Fibroblast of lung (primary cell): ENCODE measurements around the gene TBC1D17. TPM values are rescaled to one million over a fixed set of nuclear protein-coding genes. Genes with fewer than 3 reads are reported as not detected.

Source experiments
- DNase-seq, 2 donors: peaks; one replicate each; pipeline versions ENCODE4 v3.0.0 to v3.0.0-alpha.2; 2010; ENCODE audit warnings: low read depth in 2 of 2
- H2AFZ ChIP-seq: 2 replicates; pipeline ENCODE4 v1.5.1; 2012; ENCODE audit warnings: low read length, control low read depth, inconsistent platforms
- H3K27ac ChIP-seq: 2 replicates; pipeline ENCODE4 v1.5.1; 2011; ENCODE audit warnings: low read length, control low read depth; ENCODE audit not compliant: insufficient read depth
- H3K27me3 ChIP-seq: 2 replicates; pipeline ENCODE4 v1.5.1; 2011; ENCODE audit warnings: mild to moderate bottlenecking, low read length; ENCODE audit not compliant: control insufficient read depth, insufficient read depth
- H3K36me3 ChIP-seq: 2 replicates; pipeline ENCODE4 v1.5.1; 2011; ENCODE audit warnings: low read length; ENCODE audit not compliant: control insufficient read depth, insufficient read depth
- H3K4me1 ChIP-seq: 2 replicates; pipeline ENCODE4 v1.5.1; 2011; ENCODE audit warnings: low read length; ENCODE audit not compliant: control insufficient read depth, insufficient read depth; ENCODE audit errors: extremely low read depth
- H3K4me2 ChIP-seq: 2 replicates; pipeline ENCODE4 v1.5.1; 2011; ENCODE audit warnings: low read length, control low read depth; ENCODE audit not compliant: insufficient read depth; ENCODE audit errors: extremely low read depth
- H3K4me3 ChIP-seq, 4 experiments: fragments of 200-600 bp in 1 of 4; sonication (generic) in 1 of 4; replicated peaks in 1 of 4; 2 replicates each; pipeline ENCODE4 v1.5.1; 2011 to 2016; ENCODE audit warnings: low read length in 4 of 4, low read depth in 3 of 4, mild to moderate bottlenecking in 3 of 4, control low read depth in 2 of 4, inconsistent platforms in 1 of 4, mixed read lengths in 1 of 4; ENCODE audit not compliant: insufficient read depth in 1 of 4; ENCODE audit errors: control extremely low read depth in 1 of 4
- H3K79me2 ChIP-seq: 2 replicates; pipeline ENCODE4 v1.5.1; 2012; ENCODE audit warnings: mild to moderate bottlenecking, low read length, inconsistent platforms; ENCODE audit not compliant: control insufficient read depth, insufficient read depth
- H3K9ac ChIP-seq: 2 replicates; pipeline ENCODE4 v1.5.1; 2011; ENCODE audit warnings: mild to moderate bottlenecking, low read length, control low read depth; ENCODE audit not compliant: insufficient read depth
- H3K9me3 ChIP-seq: 2 replicates; pipeline ENCODE4 v1.5.1; 2012; ENCODE audit warnings: low read depth, low read length; ENCODE audit not compliant: control insufficient read depth, insufficient read depth
- H4K20me1 ChIP-seq: 2 replicates; pipeline ENCODE4 v1.5.1; 2011; ENCODE audit warnings: low read length; ENCODE audit not compliant: control insufficient read depth, insufficient read depth; ENCODE audit errors: extremely low read depth
- EZH2 ChIP-seq: IDR thresholded peaks from 2 replicates; pipeline ENCODE4 v1.5.1; 2012; ENCODE audit warnings: low read length, control low read depth, mild to moderate bottlenecking; ENCODE audit errors: missing control alignments
- polyA plus RNA-seq, 2 donors: library from polyadenylated mRNA; depleted of rRNA in 1 of 2; stranded (reverse) in 1 of 2; unstranded in 1 of 2; fragments of >200 nt; gene quantifications; 2 replicates each; pipeline ENCODE4 v1.2.1, GENCODE V29; 2011 to 2012; ENCODE audit warnings: missing spikeins in 1 of 2
- total RNA-seq: library from RNA; depleted of rRNA; stranded (reverse); fragments of >200 nt; gene quantifications from 2 replicates; pipeline ENCODE4 v1.2.1, GENCODE V29; 2014
- TF ChIP-seq, protein P1 (sequence below), 2 donors: IDR thresholded peaks in 1 of 2; conservative IDR thresholded peaks in 1 of 2; 1 replicate in 1 of 2; 2 replicates in 1 of 2; pipeline ENCODE4 v1.5.1; 2011 to 2012; ENCODE audit warnings: low read length in 2 of 2, control low read depth in 1 of 2, inconsistent platforms in 1 of 2, low read depth in 1 of 2, mild to moderate bottlenecking in 1 of 2

Gene TBC1D17
- total and polyA plus RNA-seq, 2 donors (not counting 1 experiment from before 2014, with no cell fraction given) = 19.5 to 32.5 TPM

DNA sequence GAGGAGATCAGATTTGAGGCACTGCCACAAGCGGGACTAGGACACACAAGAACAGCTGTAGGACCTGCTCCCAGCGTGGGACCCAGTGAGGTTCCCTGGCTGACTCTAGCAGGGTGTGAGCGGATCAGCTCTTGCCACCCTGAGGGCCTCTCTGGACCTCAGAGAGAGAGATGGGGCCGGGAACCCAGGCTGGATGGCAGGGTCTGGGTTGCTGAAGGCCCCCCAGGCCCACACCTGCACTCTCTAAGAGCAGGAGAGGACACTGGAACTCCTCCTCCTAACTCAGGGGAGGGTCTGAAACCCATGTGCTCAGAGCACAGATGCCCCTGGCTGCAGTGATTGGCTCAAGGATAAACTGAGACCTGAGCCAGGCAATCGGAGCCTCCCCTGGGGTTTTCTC lies 32.7 kb downstream of the TBC1D17 start:
- Histone ChIP-seq H3K9me3 (no peaks in the 10 kb centered on the region), H3K4me2 (no peak overlapping the region), H3K4me1 (no peaks in the 10 kb centered on the region), H3K27ac (no peak overlapping the region), H3K27me3 (no peaks in the 10 kb centered on the region), H3K4me3 (no peak overlapping the region), H3K36me3 (peaks cover 25% of the 10 kb centered on the region), H4K20me1 (no peaks in the 10 kb centered on the region), H2AFZ (no peak overlapping the region), H3K79me2 (peaks cover 7% of the 10 kb centered on the region), H3K9ac (no peak overlapping the region)
- DNase-seq = no peak
- no peak for TF ChIP-seq EZH2
- TF ChIP-seq, protein P1, sequence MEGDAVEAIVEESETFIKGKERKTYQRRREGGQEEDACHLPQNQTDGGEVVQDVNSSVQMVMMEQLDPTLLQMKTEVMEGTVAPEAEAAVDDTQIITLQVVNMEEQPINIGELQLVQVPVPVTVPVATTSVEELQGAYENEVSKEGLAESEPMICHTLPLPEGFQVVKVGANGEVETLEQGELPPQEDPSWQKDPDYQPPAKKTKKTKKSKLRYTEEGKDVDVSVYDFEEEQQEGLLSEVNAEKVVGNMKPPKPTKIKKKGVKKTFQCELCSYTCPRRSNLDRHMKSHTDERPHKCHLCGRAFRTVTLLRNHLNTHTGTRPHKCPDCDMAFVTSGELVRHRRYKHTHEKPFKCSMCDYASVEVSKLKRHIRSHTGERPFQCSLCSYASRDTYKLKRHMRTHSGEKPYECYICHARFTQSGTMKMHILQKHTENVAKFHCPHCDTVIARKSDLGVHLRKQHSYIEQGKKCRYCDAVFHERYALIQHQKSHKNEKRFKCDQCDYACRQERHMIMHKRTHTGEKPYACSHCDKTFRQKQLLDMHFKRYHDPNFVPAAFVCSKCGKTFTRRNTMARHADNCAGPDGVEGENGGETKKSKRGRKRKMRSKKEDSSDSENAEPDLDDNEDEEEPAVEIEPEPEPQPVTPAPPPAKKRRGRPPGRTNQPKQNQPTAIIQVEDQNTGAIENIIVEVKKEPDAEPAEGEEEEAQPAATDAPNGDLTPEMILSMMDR (conservative IDR thresholded peaks at IDR 0.05 in 1 of 2, IDR thresholded peaks at IDR 0.05 in 1 of 2; ENCODE audit: low read depth in 1 of 2, low read length in 2 of 2) = no peak

DNA sequence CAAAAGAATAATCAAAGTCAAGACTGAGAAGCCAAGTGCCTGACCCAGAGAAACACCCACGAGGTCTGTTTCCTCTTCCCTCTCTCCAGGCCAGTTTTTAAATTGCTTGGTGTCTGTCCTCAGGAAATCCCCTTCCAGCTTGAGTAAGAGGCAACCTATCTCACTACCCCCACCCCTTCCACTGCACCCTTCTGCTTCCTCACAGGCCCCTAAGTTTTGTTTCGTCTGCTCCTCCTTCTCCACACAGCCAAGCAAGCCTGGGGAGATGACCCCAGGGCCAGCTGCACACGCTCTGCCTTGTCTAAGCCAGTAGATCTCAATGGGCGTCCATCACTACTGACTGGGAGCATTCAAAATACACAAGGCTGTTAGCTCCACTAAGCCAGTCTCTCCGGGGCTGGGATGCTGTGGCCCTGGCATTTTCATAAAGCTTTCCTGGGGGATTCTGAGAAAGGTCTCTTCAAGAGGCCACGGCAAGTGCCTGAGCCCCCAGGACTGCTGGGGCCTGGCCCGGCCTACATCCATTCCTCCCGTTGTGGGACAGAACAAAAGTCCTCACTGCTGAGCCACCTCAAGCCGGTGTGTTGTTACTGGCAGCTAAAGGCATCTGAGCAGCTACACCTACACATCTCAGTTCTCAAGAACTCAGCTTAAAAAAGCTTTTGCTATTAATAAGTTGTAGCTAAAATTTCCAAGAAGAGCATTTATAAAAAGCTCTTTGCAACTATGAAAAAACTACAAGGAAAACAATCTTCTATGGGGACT lies 34.1 kb downstream of the TBC1D17 start:
- Histone ChIP-seq H2AFZ (no peak overlapping the region), H3K9ac (no peak overlapping the region), H4K20me1 (no peaks in the 10 kb centered on the region), H3K9me3 (no peaks in the 10 kb centered on the region), H3K4me2 (no peak overlapping the region), H3K79me2 (peaks cover 14% of the 10 kb centered on the region), H3K27me3 (no peaks in the 10 kb centered on the region), H3K36me3 (peaks cover 27% of the 10 kb centered on the region), H3K4me1 (no peaks in the 10 kb centered on the region), H3K27ac (no peak overlapping the region), H3K4me3 (no peak overlapping the region)
- DNase-seq = no peak
- no peak for TF ChIP-seq EZH2
- TF ChIP-seq, protein P1 (conservative IDR thresholded peaks at IDR 0.05 in 1 of 2, IDR thresholded peaks at IDR 0.05 in 1 of 2; ENCODE audit: low read depth in 1 of 2, low read length in 2 of 2) = no peak

DNA sequence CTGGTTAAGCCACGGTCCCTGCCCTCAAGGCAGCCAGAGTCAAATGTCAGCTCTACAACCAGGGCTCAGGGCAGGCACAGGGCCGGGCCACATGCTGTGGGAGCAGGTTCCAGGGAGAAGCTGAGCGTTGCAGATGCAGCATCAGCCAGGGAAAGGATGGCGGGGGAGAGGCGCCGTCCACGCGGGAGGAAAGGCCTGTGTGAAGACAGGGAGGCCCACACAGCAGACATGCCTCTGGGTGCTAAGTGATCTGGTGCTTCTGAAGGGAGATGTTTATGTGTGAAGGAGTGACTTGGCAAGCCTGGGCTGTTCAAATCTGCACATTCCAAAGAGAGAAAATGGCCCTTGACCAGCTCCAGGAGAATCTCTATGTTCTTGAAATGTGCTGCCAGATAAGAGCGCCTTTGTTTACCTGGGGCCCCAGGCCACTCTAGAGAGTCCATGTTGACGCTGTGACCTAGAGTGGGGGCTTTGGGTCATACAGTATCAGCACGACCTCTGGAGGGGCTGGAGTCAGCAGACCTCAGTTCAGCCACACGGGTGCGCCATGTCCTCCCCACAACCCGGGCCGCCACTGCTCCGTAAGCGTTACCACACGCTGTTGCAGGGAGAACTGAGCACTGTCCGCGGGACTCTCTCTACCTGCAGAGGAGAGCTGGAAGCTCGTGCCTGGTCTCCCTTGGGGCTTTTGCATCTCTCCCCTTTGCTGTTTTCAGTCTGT lies 35.6 kb downstream of the TBC1D17 start:
- Histone ChIP-seq H3K9ac (no peak overlapping the region), H2AFZ (no peak overlapping the region), H3K79me2 (peaks cover 26% of the 10 kb centered on the region), H3K4me1 (no peaks in the 10 kb centered on the region), H3K27me3 (no peaks in the 10 kb centered on the region), H3K27ac (no peak overlapping the region), H3K4me3 (no peak overlapping the region), H3K9me3 (no peaks in the 10 kb centered on the region), H4K20me1 (no peaks in the 10 kb centered on the region), H3K4me2 (no peak overlapping the region), H3K36me3 (peaks cover 23% of the 10 kb centered on the region)
- no peak for TF ChIP-seq EZH2
- TF ChIP-seq, protein P1 (conservative IDR thresholded peaks at IDR 0.05 in 1 of 2, IDR thresholded peaks at IDR 0.05 in 1 of 2; ENCODE audit: low read depth in 1 of 2, low read length in 2 of 2) = no peak
- DNase-seq = no peak
